ENCODE data around the gene CD3D.

- TF ChIP-seq CTCF (IDR thresholded peaks at IDR 0.05) (no peak), POLR2A (IDR thresholded peaks at IDR 0.05) (no peak)
Measured at GRCh38 chr11:118379497-118379896, 37.0 kb upstream of the CD3D start.
